Activated CD8-positive, alpha-beta memory T cell treated with anti-CD3 and anti-CD28 coated beads, Interleukin-2, amount 50 U/mL, for 24 hours (primary cell): ENCODE measurements around the gene CEACAM21.

Source experiments
- DNase-seq: peaks from one replicate; pipeline ENCODE4 v3.0.0-alpha.2; 2020; ENCODE audit errors: extremely low read depth

Gene CEACAM21

DNA sequence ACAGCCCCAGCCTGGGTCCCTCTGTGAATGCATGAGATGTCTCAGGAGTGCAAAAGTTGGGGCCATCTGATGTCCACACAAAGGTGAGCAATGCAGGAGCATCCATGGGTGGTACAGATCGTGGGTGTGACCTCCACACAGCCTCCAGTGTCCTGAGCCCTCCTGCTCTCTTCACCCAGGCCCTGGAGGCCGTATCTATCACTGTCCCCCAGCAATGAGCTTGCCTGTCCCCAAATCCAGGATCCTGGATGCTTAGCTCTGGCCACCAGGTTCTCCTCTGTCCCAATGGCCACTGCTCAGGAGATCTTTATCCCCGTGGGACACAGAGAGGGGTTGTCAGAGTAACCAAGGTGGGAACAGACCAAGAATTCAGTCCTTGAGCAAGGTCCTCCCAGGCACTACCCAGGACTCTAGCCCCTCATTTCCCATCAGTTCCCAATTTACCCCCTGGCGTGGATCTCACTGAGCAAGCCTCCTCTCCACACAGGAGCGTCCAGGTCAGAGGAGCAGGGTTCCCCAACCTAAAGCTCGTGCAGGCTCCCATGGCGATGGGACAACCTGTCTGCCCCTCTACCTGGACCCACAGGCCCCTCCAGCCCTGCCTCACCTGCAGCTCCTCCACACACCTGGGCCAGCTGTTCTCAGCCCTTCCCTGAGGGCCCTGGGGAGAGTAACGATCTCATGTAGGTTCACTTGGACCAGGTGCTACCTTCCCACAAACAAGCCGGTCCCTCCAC is 11.3 kb downstream of the CEACAM21 start:
- no peak for DNase-seq

DNA sequence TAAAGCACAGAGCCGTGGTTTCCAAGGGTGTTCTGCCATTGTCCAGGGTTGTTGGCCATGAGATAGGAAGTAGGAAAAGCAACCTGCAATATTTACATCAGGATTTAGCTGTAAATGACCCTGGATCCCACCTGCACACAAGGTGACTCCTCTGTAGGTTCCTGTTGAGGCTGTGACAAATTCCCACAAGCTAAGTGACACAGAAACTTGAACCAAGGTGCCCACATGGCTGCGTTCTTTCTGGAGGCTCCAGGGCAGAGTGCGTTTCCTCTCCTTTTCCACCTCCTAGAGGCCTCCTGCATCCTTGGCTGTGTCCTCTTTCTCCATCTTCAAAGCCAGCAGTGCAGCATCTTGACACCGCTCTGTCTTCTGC is 11.9 kb downstream of the CEACAM21 start:
- no peak for DNase-seq

DNA sequence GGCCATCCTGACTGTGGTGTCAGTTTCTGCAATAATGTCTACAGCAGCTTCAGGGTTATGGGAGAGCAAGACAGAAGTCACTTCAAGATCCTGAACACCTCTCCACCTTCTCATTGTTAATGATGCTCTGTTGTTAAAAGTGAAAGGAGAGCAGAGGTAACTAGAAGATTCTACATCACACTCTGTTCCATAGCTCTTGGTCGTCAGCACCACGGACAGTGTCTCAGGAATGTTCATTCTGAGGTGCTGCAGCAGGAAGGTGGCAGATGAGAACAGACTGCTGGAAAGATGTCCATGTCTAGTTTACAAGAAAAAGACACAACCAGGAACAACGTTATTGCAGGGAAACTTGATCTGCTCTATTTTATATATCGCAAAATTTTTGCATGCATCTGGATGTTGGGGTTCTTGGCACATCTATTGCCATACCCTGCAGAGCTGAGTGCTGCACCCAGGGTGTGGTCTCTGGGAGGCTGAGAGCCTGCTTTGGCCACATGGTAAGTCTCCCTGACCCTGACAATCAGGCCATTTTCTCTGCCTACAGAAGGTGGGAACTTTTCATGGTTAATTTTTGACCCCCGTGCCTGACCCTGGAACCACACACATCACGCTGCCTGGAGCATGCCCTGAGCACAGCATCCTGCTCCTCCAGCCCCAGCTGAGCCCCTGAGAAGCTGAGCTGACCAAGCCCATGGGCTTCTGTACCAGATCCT is 12.7 kb downstream of the CEACAM21 start:
- no peak for DNase-seq

DNA sequence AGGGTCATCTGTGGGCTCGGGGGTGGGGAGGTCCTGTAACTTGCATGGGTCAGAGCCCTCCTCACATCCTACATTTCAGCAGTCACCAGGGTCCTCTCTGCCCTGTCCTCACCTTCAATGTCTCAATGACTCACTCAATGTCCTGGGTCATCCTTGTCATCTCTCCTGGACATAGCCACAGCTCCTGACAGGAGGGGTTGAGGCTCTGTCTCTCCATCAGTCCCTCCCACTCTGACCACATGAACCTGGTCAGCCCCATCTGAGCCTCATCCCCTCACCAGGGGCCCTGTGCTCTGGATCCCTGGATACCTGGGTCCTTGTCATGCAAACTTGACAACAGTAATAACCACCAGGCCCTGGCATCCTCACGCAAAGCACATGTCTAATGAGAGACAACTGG is 13.4 kb downstream of the CEACAM21 start:
- no peak for DNase-seq

DNA sequence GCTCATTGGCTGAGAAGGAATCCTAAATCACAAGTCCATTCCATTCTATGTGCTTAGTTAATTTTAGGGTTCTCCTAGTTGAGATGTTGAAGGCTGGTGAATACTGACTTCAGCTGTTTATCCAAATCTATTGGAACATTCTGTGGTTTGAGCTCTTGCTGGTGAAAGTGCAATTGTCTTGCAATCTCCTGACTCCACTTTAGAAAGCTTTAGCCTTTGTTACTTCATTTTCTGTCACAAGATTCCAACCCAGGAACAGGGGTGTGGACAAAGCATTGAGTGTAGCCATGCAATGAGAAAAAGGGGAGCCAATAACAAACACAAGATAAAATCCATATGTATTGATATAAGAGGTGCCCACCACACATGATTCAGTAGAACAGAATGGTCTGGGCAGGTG is 15.0 kb downstream of the CEACAM21 start:
- no peak for DNase-seq

DNA sequence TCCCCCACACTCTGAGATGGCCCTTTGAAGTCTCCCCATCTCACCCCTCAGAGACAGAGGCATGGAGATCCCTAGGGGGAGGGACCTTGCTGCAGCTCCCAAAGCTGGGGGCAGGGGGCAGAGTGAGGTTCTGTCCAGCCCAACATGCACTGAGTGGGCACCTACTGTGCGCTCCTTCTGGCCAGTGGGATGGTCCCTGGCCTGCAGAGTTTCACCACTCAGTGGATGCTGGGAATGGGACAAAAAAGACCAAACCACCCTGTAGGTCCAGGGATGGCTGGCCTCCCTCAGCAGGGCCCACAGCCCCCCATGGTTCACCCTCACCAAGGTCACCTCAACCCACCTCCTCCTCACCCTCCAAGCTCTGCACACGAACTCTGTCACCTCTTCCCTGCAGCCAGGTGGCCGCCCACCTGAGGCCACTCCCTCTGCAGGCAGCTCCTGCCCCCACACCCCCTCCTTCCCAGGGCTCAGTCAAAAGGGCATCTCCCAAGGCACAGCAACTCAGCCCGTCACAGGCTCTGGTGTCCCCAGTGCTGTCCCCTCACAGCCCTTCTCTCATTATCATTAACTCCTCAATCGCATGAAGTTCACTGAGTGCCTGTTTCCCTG is 16.1 kb downstream of the CEACAM21 start:
- no peak for DNase-seq

DNA sequence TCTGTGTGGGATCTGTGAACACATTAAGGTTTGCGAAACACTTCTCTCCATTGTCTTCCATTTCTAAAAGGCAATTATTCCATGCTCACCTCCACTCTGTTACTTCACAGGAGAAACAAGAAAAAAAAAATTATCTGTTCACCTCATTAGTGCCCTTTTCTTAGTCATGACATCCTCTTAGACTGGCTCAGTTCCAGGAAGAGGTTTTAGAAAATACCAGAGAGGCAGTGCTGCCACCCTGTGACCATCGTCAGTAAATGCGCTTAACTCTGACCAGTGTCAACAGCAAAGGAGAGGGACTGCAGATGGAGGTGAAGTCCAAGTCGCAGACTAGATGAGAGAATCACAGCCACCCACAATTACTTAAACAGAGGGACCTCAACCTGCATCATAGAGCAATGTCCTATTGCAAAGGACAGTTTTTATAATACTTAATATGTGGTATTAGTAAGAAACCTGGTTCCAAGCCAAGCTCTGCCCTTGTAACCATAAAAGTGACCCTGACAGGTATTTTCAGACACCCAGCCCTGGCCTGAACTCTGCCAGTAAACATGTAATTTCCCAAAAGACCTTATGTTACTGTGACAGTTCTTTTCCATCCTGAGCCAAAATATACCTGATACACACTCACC is 19.4 kb downstream of the CEACAM21 start:
- DNase-seq = peak; percentile 10

DNA sequence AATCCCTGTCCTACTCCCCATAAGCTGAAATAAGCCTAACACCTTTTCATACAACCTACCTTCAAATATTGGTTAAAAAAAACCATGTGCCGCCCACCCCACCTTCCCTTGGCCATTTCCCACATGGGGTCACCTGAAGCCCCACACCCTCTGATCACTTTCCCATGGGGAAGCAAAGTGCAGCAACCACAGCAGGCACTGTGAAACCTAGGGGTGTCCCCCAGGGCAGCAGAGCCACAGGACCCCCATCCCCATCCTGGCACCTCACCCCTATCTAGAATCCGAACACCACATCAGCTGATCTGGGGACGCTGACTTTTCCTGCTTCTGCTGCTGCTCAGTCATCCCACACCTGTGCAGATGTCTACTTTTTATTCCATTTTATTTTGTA is 19.9 kb downstream of the CEACAM21 start:
- DNase-seq = no peak

DNA sequence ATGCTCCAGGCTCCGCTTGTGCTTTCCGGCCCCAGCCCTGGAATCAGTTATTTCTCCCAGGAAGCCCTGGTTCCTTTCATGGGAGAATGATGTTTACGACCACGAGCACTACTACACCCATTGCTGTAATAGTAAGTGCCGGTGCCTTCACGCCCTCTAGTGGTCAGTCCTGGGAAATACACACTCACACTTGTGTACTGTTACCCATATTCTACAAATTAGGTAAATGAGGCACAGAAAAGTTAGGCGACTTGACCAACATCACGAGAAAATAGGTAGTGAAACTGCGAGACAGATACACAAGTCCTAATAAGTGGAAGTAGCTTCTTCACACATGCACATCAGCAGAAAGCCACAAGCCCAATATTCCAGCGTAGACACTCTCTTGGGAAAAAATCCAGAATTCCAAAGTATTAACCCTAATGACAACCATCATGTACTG is 21.7 kb downstream of the CEACAM21 start:
- peak; percentile 50 for DNase-seq

DNA sequence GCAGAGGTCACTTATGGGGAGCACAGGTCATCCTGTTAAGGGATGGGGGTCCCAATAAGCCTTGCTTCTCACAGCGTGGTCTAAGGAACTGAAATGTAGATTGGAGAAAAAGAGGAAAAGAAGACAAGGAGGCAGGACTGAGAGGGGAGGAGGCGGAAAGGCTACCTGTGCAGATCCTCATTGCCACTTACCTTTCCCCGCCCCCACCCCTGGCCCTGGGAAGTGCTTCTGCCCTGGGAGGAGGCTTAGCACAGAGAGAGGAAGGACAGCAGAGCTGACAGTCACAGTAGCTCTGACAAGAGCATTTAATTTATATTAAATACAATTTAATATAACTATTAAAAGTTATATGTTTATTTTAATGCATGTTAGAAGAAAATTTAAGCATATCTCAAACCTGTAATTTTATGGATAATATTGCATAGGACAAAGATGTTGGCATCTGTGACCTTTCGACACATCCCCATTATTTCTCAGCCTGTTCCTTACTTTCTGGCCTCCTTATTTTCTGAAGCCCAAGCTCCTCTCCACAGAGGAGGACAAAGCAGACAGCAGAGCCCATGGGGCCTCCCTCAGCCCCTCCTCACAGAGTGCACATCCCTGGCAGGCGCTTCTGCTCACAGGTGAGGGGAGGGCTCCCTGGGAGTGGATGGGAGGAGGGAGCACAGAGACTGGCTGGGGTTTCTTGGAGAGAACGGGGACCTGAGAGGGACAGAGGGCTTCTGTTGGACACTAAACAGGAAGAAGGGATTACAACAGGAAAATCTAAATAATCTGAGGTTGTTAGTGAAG is 23.4 kb downstream of the CEACAM21 start:
- DNase-seq = no peak

DNA sequence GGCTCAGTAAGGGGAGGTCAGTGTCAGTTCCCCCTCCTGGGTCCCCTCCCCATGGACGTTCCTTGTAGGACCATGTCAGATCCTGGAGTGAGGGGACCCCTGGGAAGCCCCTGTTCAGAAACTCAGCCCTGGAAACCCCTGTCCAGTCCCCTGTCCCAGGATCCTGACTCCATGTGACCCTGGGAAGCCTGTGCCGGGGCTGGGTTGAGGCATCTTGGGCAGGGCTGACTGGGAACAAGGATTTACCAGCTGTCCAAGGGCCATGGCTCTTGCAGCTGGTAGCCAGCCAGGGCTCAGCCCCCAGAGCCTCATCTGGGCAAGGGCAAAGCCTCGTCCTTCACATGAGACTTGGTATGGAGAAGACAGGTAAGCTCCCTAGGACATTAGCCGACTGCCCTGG is 25.8 kb downstream of the CEACAM21 start:
- no peak for DNase-seq

DNA sequence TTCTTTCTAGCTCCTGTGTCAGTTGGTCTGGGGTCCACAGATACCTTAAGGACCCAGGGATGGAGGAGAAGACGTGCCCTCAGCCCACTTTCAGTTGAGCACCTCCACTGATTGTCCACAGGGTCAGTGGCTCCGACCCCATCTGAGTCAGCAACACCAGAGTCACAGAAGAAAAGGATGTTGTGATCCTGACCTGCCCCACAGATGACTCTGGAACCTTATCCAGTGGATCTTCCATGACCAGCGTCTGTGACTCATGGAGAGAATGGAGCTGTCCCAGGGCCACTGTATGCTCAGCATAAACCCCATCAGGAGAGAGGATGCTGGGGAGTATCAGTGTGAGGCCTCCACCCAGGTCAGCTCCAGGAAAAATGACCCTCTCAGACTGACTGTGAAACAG is 28.9 kb downstream of the CEACAM21 start:
- no peak for DNase-seq

DNA sequence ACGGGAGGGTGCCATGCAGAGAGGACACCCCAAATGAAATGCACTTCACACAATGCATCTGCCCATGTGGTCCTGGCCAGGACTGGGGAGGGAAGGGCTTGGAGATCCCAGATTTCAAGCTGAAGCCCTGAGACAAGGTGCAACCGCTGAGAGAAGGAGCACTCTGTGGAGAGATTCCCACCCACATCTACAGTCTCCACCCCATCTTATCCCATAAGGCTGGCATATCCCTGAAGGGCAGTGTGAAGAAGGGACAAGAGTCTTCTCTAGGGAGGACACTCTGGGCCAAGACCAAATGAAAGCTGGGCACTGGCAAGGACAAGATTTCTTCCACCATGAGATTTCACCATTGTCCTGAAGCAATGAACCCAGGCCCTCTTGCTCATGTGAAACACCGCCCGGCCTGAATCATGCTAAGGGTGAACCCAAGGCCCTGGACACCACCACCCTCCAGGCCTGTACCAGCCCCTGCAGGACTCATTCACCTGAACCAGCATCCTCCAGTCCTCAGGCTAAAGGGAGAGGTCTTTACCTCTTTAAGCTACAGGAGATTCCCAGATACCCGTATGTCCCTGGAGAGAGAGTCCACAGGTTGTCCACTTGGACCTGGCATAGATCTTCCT is 30.4 kb downstream of the CEACAM21 start:
- DNase-seq = no peak

DNA sequence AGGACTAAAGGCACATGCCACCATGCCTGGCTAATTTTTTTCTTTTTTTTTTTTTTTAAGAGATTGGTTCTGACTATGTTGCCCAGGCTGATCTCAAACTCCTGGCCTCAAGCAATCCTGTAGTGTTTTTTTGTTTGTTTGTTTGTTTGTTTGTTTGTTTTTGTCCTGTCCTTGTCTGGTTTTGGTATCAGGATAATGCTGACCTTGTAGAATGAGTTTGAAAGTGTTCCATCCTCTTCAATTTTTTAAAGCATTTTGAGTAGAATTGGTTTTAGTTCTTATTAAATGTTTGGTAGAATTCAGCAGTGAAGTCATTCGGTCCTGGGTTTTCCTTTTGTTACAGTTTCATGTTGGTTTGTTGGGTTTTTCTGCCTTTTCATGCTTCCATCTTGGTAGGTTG is 31.7 kb downstream of the CEACAM21 start:
- DNase-seq = no peak

DNA sequence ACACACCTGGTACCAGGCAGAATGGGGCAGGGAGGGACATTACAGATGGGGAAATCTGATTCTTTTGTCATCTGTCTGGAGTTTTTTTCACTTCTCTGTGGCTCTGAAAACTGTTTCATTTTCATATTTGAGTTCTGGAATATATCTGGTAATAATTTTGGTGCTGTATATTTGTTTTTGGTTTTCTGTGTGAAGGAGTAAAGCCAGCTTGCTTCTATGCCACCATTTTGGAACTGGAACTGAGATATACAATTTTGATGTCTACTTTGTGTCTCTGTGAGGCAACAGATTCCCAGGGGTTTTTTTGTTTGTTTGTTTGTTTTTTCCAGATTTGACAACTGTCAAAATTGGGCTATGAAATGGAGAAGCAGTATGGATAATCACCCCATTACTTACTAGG is 34.8 kb downstream of the CEACAM21 start:
- no peak for DNase-seq

DNA sequence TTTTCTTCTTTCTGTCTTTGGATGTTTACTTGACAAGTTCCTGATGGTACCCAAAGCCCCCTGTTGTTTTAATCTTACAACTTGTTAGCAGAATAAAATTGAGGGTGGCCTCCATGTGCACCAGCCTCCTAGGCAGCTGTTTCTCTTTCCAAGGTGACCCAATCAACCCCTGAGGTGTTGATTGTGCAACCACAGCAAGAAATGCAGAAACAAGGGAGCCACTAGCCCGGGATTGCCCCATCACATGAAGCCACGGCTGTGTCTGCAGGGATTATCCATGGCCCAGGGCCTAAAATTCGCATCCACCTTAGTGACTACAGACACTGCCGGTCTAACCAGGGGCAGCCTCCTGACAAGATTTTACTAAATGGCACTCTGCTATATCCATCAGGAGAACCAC is 36.5 kb downstream of the CEACAM21 start:
- DNase-seq = no peak

DNA sequence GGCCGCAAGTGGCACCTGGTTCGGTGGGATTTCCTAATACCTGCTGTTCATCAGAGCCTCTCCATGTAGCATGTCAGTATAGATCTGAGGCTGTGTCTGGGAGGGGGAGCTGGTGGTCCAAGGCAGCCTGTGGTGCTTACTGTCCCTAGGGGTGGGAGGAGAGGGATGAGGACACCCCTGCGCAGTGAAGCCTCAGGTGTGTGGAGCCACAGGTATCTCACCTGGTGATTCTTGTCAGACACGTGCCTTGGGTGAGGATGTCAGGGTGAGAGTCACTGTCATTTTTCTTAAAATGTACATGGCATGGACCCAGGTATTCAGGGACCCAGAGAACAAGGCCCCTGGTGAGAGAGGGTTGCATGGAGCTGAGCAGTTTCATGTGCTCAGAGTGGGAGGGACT is 39.2 kb downstream of the CEACAM21 start:
- DNase-seq = no peak

DNA sequence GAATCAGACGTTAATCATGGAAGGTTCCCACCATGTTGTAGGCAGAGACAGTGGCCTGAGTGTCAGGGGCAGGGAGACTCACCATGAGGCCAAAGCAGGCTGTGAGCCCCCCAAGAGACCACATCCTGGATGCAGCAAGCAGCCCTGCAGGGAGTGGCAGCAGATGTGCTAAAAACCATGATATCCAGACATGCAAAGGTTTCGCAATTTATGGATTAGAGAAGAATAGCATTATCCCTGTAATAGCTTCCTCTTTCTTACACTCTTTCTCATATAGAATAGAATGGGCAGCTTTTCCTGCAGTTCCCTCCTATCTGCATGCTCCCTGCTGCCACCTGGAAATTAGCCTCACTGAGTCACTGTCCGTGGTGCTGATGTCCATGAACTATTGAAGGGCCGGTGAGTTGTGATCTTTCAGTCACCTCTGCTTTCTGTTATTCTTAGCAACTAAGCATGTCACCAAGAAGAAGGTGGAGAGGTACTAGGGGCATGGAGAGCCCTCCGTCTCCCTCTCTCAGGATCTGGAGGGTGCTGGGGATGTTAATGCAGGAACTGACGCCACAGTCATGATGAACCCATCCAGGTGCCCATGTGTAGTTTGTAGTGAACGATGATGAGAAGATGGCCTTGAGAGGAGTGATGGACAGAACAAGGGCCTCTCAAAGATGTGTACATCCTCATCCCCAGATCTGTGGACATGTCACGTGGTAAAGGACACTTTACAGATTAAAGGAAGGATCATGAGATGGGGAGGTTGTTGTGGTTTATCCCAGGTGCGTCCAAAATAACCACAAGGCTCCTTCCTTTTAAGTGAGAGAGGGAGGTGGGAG is 41.0 kb downstream of the CEACAM21 start:
- no peak for DNase-seq

DNA sequence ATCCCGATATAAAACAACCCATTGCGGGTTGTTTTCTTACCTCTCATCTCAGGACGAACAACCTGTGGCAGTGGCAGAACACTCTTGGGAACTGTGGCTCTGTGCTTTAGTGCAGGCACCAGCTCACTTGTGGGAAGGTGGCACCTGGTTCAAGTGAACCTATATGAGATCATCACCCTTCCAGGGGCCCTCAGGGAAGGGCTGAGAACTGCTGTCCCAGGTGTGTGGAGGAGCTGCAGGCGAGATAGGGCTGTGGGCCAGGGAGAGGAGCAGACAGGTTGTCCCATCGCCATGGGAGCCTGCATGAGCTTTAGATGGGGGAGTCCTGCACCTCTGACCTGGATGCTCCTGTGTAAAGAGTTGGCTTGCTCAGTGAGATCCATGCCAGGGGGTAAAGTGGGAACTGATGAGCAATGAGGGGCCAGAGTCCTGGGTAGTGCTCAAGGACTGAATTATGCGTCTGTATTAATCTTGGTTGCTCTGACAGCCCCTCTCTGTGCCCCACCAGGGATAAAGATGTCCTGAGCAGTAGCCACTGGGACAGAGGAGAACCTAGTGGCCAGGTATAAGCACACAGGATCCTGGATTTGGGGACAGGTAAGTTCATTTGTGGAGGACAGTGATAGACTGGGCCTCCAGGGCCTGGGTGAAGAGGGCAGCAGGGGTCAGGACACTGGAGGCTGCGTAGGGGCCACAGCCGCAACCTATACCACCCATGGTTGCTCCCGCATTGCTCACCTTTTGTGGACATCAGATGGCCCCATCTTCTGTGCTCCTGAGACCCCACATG is 42.2 kb downstream of the CEACAM21 start:
- no peak for DNase-seq
